ENCODE results near the gene GRIFIN. TPM values are rescaled to one million over a fixed set of nuclear protein-coding genes. Genes with fewer than 3 reads are reported as not detected.

Gene GRIFIN
- total RNA-seq, 4 donors from 2014 or later = not detected

DNA sequence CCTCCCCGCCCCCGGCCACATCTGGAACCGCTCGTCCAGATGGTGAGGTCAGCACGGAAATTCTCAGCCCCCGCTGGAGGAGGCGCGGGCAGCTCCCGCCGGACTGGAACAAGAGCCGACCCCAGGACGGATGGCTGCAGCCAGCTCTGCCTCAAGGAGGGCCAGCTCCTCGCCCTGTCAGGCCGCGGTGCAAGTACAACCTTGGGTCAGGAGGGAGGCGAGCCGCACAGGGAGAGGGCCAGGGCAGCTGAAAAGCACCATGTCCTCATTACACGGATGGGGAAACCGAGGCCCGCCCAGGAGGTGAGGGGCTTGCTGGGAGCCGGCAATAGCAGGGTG lies 3.8 kb upstream of the GRIFIN start:
- TF ChIP-seq, protein P1, sequence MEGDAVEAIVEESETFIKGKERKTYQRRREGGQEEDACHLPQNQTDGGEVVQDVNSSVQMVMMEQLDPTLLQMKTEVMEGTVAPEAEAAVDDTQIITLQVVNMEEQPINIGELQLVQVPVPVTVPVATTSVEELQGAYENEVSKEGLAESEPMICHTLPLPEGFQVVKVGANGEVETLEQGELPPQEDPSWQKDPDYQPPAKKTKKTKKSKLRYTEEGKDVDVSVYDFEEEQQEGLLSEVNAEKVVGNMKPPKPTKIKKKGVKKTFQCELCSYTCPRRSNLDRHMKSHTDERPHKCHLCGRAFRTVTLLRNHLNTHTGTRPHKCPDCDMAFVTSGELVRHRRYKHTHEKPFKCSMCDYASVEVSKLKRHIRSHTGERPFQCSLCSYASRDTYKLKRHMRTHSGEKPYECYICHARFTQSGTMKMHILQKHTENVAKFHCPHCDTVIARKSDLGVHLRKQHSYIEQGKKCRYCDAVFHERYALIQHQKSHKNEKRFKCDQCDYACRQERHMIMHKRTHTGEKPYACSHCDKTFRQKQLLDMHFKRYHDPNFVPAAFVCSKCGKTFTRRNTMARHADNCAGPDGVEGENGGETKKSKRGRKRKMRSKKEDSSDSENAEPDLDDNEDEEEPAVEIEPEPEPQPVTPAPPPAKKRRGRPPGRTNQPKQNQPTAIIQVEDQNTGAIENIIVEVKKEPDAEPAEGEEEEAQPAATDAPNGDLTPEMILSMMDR (IDR thresholded peaks at IDR 0.05; ENCODE audit: low read depth) = no peak

DNA sequence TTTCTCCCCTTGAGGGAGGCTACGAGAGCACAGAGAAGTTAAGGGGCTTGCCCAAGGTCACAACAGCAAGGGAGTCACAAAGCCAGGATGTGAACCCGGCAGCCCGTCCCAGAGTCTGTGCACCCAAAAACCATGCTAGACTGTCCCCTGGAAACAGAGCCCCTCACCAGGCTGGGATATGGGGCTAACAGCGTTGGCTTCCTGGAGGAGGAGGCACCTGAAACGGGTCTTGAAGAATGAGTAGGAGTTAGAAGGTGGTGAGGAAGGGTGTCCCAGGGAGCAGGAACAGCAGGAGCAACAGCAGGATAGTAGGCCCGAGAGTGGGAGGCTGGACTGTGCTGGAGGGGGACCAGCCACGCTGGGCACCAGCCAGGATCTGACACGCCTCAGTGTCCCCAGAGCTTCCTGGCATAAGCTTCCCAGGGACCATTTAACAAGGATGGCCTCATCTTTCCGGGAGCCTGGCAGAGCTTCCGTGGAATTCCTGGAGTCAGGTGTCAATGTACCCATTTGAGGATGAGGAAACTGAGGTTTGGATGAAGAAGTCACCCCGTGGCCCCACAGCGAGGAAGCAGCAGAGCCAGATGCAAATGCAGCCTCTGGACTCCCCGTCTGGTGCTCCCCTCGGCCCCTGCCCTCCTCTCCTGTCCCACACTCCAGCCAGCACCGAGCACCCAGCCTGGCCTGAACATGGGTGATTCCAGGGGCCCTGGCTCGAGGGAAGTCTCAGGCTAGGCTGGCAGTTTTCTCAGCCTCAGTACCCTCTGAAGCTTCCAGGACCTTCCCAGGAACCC lies 3.3 kb upstream of the GRIFIN start:
- TF ChIP-seq, protein P1 (IDR thresholded peaks at IDR 0.05; ENCODE audit: low read depth) = no peak

GRCh38 chr7:2478800-2479199 lies 2.6 kb upstream of the GRIFIN start:
- TF ChIP-seq, protein P1 (IDR thresholded peaks at IDR 0.05; ENCODE audit: low read depth) = no peak

GRCh38 chr7:2478399-2478785 lies 2.2 kb upstream of the GRIFIN start:
- TF ChIP-seq, protein P1 (IDR thresholded peaks at IDR 0.05; ENCODE audit: low read depth) = no peak

- TF ChIP-seq, protein P1 (IDR thresholded peaks at IDR 0.05; ENCODE audit: low read depth) = no peak
Observed at GRCh38 chr7:2477447-2478398, 1.5 kb upstream of the GRIFIN start.

- TF ChIP-seq, protein P1 (IDR thresholded peaks at IDR 0.05; ENCODE audit: low read depth) = no peak
Observed at GRCh38 chr7:2476776-2477446, 713 bp upstream of the GRIFIN start.

GRCh38 chr7:2475678-2476015 lies 551 bp downstream of the GRIFIN start:
- TF ChIP-seq, protein P1 (IDR thresholded peaks at IDR 0.05; ENCODE audit: low read depth) = no peak
